ENCODE data around the gene EIF4H. TPM values are rescaled to one million over a fixed set of nuclear protein-coding genes. Genes with fewer than 3 reads are reported as not detected.
A peak's percentile ranks its signal among the peaks of the same experiment; 100 is the strongest.
"Not testable (repeated sequence)": the region's sequence is repeated elsewhere in the genome, so short reads cannot be mapped to it uniquely, and the experiment has no call there.

Gene EIF4H
- total RNA-seq, 2 donors from 2014 or later: 207 to 213 TPM

DNA sequence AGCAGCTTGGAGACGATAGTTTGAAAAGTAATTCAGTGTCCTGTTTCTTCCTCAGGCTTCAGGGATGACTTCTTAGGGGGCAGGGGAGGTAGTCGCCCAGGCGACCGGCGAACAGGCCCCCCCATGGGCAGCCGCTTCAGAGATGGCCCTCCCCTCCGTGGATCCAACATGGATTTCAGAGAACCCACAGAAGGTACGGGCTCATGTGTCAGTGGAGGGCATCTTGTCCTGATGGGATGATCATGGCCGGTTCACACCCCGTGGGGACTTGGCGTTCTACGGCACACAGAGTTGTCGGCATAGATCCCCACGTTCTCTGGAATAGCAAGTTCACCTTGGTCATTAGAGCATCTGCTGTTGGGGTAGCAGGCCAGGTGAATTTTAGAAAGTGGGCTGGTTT lies 20.5 kb downstream of the EIF4H start:
- intact Hi-C loops (cut with DNase I): no loop called here
- no peak for DNase-seq (ENCODE audit: low spot score)

DNA sequence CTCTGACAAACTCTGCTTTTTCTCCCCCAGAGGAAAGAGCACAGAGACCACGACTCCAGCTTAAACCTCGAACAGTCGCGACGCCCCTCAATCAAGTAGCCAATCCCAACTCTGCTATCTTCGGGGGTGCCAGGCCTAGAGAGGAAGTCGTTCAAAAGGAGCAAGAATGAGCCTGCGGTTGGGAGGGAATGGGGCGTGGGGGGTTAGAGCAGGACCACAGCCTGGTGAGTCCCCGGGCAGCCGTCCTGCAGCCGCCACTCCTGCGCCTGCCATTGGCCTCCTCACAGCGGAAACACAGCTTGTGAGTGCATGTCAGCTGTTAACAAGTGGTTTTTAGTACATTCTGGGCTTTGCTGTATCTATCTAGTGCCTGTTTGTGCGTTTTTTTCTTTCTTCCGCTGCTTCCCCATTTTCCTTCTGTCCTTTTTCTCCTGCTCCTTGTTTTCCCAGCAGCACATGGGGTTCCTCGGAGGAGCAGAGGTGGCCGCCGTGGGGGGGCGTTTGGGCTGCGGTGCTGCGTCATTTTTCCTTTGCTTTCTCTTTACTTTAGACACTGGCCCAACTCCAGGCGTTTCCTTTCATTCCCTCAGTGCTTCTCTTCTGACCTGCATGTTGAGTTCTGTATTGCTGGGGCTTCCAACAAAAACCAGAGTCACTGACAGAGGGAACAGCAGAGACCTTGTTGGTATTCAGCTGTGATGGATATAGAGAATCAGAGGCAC lies 21.1 kb downstream of the EIF4H start:
- intact Hi-C loops (cut with DNase I); DNase-seq (ENCODE audit: low spot score): not testable (repeated sequence)

DNA sequence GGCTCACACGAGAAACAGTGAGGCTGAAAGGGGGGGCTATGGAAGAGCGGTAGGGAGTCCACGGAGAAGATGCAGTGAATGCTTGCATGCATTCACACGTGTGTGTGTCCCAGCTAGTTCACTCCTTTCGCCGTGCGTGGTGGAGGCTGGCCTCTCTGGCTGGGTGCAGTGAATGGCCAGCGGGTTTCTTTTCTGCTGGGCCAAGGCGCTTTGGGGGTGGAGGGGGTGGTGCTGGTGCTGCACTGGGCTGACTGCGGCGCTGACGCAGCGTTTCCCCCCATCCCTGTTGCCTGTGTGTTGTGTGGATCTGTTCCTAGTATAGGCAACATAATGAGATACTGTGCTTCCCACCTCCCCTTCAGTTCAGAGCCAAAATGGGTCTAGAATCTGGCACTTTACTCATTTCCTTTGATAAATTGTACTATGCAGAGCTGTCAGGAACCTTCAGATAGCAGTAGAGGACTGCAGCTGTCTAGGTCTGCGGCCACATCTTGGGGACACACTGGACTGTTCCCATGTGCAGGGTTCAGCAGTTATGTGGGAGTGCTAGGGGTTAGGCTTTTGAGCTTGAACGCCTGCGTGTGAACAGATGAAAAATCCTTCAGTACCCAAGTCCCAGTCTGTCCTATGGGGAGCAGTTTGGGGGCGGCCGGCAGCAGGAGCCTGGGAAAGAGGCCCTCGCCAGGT lies 22.0 kb downstream of the EIF4H start:
- DNase-seq (ENCODE audit: low spot score); intact Hi-C loops (cut with DNase I): not testable (repeated sequence)

DNA sequence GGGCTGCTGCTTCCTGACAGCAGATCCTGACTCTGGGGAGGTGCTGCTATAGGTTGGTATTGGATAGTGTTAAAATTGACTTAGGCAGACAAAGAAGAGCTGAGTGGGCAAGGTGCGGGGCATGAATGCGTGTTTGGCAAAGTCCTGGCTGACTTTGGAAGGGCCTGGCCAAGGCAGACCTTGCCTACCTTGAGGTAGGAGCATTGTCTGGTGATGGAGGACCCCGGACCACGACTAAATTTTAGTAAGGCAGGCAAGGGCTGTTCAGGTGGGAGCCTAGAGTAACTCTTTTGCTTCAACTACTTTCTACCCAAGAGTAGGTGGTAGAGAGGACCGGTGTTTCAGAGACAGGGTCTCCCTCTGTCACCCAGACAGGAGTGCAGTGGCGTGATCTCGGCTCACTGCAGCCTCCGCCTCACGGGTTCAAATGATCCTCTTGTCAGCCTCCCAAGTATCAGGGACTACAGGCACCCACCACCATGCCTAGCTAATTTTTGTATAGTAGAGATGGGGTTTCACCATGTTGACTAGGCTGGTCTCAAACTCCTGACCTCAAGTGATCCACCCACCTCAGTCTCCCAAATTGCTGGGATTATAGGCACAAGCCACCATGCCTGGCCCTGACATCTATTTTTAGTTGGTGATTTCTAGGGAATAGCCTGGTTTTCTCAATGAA lies 23.4 kb downstream of the EIF4H start:
- DNase-seq (ENCODE audit: low spot score): no peak
- intact Hi-C loops (cut with DNase I): no loop called here

DNA sequence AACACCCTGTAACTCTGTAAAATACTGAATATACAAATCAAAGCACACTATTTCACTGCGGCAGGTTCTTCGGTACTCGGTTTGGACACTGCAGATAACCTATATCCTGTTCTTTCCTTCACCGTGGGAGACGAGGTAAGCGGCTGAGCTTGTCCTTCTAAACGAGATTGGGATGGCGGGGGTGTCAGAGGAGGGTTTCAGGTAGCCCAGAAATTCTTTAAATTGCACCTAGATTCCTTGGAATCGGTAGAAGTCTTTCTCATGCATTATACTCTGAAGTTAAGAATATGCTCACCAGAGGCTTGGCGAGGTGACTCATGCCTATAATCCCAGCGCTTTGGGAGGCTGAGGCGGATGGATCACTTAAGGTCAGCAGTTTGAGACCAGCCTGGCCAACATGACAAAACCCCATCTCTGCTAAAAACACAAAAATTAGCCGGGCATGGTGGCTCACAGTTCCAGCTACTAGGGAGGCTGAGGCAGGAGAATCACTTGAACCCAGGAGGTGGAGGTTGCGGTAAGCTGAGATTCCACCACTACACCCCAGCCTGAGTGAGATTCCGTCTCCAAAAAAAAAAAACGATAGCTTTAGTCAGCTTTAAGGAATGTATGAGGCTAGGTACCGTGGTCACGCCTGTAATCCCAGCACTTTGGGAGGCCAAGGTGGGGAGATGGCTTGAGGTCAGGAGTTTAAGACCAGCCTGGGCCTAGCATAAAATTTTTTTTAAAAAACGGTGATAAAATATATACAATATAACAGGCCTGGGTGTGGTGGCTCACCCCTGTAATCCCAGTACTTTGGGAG lies 25.6 kb downstream of the EIF4H start:
- DNase-seq (ENCODE audit: low spot score): no peak
- intact Hi-C loops (cut with DNase I): loop anchor here (10.0 kb wide), 2 partner anchors 55 to 335 kb away; partner anchors contain the start of genes TMEM270 (in 2 of the 2) and RFC2 (in 1 of the 2)

DNA sequence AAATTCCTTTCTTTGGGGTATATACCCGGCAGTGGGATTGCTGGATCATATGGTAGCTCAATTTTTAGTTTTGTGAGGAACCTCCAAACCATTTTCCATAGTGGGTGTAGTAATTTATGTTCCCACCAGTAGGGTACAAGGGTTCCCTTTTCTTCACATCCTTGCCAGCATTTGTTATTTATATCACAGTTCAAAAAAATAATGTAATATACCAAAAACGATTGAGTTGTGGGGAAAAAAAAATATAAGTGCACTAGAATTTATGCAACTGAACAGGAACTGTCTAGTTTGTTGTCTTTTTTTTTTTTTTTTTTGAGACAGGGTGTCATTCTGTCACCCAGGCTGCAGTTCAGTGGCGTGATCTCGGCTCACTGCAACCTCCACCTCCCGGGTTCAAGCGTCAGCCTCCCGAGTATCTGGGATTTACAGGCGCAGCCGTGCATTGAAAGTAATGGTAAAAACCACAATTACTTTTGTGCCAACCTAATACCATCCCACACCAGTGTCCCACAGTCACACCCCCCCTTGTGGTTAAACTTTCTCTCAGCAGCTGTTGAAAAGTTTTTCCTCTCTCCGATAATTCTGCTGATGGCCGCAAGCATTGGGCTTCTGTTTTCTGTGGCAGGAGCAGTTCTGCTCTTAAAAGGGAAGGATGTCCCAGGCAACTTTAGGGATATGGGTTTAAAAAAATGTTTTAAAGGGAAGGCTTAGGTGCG lies 28.8 kb downstream of the EIF4H start:
- DNase-seq (ENCODE audit: low spot score): peak; percentile 49
- intact Hi-C loops (cut with DNase I): loop anchor here (10.0 kb wide), 2 partner anchors 52 to 338 kb away; partner anchors contain the start of genes TMEM270 (in 2 of the 2) and RFC2 (in 1 of the 2)

DNA sequence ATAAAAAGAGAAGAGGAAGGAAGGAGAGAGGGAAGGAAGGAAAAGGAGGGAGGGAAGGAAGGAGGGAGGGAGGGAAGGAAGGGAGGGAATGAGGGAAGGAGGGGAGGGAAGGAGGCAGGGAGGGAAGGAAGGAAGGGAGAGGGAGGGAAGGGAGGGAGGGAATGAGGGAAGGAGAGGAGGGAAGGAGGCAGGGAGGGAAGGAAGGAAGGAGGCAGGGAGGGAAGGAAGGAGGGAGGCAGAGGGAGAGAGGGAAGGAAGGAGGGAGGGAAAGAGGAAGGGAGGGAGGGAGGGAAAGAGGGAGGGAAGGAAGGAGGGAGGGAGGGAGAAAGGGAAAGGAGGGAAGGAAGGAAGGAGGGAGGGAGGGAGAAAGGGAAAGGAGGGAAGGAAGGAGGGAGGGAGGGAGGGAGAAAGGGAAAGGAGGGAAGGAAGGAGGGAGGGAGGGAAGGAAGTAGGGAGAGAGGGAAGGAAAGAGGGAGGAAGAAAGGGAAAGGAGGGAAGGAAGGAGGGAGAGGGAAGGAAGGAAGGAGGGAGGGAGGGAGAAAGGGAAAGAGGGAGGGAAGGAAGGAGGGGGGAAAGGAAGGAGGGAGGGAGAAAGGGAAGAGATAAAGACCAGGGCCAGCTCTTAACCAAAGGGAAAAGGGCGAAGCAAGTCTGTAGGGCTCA lies 29.9 kb downstream of the EIF4H start:
- intact Hi-C loops (cut with DNase I): loop anchor here (2.0 to 10.0 kb wide), 3 partner anchors 51 to 339 kb away; partner anchors contain the start of genes TMEM270 (in 2 of the 2) and RFC2 (in 1 of the 2)
- no peak for DNase-seq (ENCODE audit: low spot score)

DNA sequence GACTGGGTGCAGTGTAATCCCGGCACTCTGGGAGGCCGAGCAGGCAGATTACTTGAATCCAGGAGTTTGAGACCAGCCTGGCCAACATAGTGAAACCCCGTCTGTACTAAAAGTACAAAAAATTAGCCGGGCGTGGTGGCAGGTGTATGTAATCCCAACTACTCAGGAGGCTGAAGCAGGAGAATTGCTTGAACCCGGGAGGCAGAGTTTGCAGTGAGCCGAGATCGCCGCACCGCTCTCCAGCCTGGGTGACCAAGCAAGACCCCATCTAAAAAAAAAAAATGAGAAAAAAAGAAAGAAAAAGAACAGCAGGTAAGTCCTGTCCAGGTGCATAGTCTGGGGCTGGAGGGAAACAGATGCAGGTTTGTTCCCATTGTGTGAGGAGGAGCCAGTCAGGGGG lies 31.9 kb downstream of the EIF4H start:
- intact Hi-C loops (cut with DNase I): loop anchor here (2.0 to 10.0 kb wide), 3 partner anchors 49 to 341 kb away; partner anchors contain the start of genes TMEM270 (in 2 of the 2) and RFC2 (in 1 of the 2)
- peak; percentile 36 for DNase-seq (ENCODE audit: low spot score)

DNA sequence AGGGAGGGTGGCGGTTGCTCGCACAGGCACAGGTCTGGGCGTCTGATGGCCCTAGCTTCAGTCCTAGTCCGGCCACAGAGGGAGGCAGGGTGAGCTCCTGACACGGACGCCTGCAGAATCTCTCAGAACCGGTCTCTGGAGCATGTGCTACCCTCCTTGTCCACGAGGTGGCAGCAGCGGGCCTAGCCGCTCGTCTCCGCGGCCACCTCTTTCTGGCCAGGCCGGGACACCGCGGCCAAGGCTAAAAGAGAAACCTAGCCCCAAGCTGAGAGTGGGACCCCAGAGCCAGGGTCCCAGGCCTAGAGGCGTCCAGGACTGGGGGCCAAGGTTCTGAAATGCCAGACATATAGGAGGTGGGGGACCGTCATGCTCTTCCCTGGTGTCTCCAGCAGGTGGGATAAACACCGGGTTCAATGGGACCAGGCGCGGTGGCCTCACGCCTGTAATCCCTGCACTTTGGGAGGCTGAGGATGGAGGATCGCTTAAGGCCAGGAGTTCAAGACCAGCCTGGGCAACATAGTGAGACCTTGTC lies 32.5 kb downstream of the EIF4H start:
- peak; percentile 97 for DNase-seq (ENCODE audit: low spot score)
- intact Hi-C loops (cut with DNase I): loop anchor here (2.0 to 10.0 kb wide), 3 partner anchors 48 to 342 kb away; partner anchors contain the start of genes TMEM270 (in 2 of the 2) and RFC2 (in 1 of the 2)

DNA sequence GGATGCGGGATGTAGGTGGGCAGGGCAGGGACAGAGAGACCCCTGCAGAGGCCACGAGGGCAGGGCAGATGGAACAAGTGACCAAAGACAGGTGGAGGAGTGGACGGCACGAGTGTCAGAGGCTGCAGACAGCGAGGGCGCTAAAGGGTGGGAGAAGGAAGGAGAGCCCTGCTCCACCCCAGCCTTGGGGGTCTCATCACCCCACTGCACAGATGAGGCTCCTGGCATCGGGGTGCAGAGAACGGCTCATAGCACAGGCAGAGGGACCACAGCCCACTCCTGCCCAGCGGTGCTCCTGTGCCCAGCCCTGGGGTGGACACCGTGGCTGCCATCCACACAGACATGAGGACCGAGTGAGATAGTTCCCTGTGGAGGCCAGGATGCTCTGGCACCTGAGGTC lies 33.4 kb downstream of the EIF4H start:
- peak; percentile 74 for DNase-seq (ENCODE audit: low spot score)
- intact Hi-C loops (cut with DNase I): loop anchor here (2.0 to 10.0 kb wide), 3 partner anchors 47 to 343 kb away; partner anchors contain the start of genes TMEM270 (in 2 of the 2) and RFC2 (in 1 of the 2)

DNA sequence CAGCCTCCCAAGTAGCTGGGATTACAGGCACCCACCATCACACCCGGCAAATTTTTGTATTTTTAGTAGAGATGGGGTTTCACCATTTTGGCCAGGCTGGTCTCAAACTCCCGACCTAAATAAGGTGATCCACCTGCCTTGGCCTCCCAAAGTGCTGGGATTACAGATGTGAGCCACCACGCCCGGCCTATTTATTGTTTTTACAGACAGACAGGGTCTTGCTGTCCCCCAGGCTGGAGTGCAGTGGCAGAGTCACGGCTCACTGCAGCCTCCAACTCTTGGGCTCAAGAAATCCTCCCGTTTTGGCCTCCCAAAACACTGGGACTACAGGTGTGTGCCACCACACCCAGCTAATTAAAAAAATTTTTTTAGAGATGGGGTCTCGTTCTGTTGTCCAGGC lies 34.1 kb downstream of the EIF4H start:
- intact Hi-C loops (cut with DNase I): loop anchor here (10.0 kb wide), 2 partner anchors 47 to 343 kb away; partner anchors contain the start of genes TMEM270 (in 2 of the 2) and RFC2 (in 1 of the 2)
- peak; percentile 51 for DNase-seq (ENCODE audit: low spot score)

DNA sequence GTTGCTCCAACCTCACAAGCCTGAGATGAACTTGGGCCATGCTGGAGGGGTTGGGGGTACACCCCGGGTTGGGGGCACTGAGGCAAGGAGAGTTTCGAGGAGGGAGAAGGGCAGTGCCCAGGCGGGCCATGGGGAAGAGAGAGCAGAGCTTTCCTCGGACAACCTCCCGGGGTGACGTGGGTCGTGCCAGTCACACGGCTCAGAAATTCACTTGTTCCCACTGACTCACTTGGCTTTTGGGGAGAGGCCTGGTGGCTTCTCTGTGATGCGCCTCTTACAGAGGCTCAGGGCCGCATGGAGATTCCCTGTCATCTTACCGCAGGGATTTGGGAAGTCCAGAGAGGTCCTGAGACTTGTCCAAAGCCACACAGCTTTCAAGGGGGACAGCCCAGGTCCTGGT lies 38.5 kb downstream of the EIF4H start:
- intact Hi-C loops (cut with DNase I): loop anchor here in 1 of 2 donors (10.0 kb wide), 1 partner anchor 312 kb away; no protein-coding TSS in a partner anchor
- no peak for DNase-seq (ENCODE audit: low spot score)

DNA sequence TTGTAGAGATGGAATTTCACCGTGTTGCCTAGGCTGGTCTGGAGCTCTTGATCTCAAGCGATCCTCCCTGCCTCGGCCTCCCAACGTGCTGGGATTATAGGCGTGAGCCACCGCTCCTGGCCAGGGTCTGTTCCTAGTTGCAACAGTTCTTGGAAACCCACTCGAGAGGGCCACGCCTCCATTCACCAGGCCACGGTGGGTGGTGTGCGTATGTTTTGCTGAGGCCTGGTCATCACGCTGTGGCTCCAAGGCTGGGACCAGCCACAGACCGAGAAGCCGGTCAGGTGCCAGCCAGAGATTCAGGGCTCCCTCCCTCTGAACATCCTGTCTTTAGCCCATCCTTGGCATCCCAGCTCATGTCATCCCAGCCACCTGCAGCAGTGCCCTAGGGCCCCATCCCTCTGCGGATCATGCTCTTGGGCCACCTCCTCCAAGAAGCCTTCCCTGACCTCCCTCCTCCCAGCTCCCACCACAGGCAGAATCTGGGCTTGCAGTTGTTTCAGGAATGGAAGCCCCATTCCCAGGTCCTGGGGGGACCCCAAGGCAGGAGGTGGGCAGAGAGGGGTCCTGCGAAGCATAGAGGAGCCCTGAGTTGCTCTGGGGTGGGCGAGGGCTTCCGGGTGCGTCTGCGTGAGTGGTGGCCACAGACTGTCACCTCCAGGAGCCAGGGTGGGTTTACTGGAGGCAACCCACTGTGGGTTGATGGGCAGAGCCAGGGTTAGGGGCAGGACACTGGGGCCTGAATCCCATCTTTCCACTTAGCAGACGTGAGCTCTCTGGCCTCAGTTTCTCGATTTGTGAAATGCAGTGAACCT lies 40.9 kb downstream of the EIF4H start:
- intact Hi-C loops (cut with DNase I): loop anchor here in 1 of 2 donors (10.0 kb wide), 1 partner anchor 310 kb away; no protein-coding TSS in a partner anchor
- DNase-seq (ENCODE audit: low spot score): no peak

DNA sequence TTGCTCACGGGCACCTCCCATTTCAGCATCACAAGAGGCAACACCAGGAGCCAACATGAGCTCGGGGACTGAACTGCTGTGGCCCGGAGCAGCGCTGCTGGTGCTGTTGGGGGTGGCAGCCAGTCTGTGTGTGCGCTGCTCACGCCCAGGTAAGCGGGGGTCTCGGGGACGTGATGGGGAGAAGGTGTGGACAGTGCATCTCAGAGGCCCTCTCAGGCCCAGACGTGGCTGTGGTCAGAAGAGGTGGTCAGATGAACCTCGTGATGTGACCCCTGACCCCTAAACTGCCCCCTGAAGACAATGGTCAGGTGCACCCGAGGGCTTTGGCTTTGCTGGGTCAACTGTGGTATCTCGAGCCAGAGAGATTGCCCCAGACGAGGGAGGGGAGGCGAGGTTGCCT lies 41.8 kb downstream of the EIF4H start:
- intact Hi-C loops (cut with DNase I): loop anchor here in 1 of 2 donors (10.0 kb wide), 1 partner anchor 309 kb away; no protein-coding TSS in a partner anchor
- DNase-seq (ENCODE audit: low spot score): no peak

DNA sequence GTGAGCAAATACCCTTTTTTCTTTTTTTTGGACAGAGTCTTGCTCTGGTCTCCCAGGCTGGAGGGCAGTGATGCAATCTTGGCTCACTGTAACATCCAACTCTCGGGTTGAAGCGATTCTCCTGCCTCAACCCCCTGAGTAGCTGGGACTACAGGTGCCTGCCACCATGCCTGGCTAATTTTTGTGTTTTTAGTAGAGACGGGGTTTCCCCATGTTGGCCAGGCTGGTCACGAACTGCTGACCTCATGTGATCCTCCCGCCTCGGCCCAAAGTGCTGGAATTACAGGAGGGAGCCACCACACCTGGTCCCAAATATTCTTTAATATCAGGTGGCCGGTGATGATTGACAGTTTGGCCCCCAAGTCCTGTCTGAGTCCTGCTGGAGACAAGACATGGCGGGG lies 42.2 kb downstream of the EIF4H start:
- intact Hi-C loops (cut with DNase I): loop anchor here in 1 of 2 donors (10.0 kb wide), 1 partner anchor 308 kb away; no protein-coding TSS in a partner anchor
- DNase-seq (ENCODE audit: low spot score): no peak

Data from posterior vena cava (tissue), 2 donors.